HT-29 (cell line): ENCODE data around the gene DNAJB1. TPM values are rescaled to one million over a fixed set of nuclear protein-coding genes. Genes with fewer than 3 reads are reported as not detected.

Experiments used
- DNase-seq: peaks from one replicate; pipeline ENCODE4 v3.0.0-alpha.2; 2015; ENCODE audit warnings: low spot score
- total RNA-seq: library from RNA; depleted of rRNA; stranded (reverse); fragments of >200 nt; shearing (Covaris generic); gene quantifications from 2 replicates; pipeline ENCODE4 v1.2.3, GENCODE V29; 2014

The DNAJB1 gene
- total RNA-seq, 1 experiment from 2014 or later = 77.7 TPM

DNA sequence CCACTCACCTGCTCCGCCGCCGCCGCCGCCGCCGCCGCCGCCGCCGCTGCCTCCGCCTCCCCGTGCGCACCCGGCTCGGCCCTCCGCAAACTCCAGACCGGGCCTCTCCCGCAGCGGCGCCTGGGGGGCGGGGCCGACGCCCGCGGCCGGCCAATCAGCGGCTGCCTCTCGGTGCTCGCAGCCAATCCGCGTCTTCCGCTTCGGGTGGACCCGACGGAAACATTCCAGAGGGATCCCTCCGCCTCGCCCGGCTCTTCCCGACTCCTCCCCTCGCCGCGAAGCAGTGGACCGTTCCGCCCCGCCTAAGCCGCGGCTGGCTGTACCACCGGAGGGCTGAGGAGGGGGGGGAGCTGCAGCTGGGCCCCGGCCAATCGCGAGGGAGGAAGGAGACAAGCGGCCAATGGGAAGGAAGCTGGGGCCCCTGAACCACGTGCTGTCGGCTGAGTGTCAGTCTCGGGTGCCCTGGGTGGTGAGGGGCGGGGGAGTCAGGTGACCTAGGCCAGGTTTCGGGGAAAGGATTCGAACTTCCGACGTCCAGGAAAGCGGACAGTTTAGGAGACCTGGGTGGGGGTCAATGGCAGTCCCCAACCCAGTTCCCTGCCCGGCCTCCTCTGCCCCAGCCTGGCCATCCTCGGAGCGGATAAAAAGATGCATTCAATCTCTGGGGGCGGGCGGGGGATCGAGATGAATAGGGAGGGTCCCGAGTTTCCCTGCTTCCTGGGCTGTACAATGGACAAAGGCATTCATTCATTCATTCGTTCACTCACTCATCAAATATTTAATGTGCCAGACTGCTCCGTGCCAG, 22.0 kb downstream of the DNAJB1 start, which contains the start of gene GIPC1:
Gene GIPC1, minus strand, starts transcription at position 99 of the 805 bp plus-strand sequence. CDS start 13,151 bp downstream, outside the sequence.
- DNase-seq = peak; percentile 92

DNA sequence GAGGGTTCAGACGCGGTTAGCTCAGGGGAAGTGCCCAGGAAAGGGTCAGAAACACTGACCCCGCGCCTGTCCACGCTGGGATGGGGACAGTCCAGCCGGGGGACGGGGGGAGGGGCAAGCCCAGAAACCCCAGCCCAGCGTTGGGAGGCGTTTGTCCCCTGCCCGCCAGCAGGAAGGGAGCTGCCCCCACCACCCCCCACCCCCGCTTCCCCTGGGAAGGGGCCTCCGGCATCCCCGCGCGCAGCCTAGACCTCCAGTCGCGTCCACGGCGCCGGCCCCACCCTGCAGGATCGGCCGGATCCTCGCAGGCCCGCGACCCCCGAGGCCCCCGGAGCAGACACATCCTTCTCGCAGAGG, 22.5 kb downstream of the DNAJB1 start:
- no peak for DNase-seq

DNA sequence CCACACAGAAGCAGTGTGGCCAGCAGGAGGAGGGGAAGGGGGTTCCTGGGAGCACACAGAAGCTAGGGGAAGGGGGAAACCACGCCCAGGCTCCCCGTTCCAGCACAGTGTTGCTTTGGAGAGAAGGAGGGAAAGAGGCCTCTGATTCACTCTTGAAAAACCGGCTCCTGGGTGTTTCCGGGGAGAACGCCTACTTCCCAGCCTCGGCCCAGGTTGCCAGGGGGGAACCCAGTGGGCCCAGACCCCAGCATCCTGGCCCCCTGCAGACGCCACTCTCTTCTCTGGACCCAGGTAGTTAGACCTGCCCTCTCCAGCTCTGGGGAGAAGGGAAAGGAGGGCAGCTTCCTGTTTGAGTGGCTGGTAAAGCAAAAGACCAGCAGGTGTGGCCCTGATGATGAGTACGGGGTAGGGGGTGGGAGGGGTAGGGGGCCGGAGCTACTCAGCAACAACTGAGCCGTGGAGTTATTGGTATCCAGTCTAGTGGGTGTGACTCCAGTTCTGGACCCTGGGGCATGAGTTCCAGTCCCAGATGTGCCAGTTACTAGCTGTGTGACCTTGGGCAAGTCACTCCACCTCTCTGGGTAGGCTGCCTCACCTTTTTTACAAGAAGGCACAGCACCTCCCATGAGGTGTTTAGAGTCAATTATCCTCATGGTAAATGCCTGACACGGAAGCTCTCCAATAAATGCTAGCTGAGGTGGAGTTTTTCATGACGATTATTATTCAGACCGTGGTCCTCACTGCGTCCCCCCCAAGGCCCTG, 23.1 kb downstream of the DNAJB1 start:
- DNase-seq = peak; percentile 31

DNA sequence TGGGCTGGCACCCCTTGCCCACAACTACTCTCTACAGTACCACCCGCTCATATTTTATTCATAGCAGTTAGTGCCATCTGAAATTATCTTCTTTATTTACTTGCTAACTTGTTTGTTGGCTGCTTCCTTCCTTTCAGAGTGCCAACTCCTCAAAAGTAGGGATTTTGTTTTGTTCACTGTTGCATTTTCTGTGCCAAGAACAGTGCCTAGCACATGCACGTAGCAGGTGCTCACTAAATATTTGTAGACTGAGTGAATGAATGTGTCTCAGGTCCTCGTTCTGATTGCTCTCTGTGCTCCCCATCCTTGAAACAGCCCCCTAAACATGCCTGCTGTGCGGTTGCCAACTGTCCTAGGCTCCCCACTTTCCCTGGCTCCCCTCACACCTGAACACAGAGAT, 23.8 kb downstream of the DNAJB1 start:
- DNase-seq = no peak

DNA sequence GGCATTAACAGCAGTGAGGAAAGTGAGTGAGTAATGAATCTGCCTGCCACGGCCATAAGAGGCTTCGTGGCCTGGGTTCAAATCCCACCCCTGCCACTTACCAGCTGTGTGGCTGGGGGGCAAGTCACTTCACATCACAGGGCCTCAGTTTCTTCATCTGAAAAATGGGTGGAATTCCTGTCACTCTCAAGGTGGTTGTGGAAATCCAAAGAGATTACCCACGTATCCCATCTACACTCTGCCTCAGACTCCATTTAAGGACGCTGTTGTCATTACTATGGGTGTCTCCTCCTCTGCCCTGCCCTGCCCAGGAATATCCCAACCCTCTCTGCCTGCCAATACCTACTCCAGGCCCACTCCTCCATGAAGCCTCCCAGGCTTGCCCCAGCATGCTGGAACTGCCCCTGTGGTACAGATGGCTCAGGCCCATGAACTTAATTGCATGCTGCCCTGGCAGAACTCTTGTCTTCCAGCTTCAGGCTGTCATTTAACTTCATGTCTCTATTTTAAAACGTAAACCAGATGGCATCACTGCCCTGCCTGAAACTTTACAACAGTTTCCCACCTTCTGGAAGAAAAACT, 25.4 kb downstream of the DNAJB1 start:
- DNase-seq = no peak

DNA sequence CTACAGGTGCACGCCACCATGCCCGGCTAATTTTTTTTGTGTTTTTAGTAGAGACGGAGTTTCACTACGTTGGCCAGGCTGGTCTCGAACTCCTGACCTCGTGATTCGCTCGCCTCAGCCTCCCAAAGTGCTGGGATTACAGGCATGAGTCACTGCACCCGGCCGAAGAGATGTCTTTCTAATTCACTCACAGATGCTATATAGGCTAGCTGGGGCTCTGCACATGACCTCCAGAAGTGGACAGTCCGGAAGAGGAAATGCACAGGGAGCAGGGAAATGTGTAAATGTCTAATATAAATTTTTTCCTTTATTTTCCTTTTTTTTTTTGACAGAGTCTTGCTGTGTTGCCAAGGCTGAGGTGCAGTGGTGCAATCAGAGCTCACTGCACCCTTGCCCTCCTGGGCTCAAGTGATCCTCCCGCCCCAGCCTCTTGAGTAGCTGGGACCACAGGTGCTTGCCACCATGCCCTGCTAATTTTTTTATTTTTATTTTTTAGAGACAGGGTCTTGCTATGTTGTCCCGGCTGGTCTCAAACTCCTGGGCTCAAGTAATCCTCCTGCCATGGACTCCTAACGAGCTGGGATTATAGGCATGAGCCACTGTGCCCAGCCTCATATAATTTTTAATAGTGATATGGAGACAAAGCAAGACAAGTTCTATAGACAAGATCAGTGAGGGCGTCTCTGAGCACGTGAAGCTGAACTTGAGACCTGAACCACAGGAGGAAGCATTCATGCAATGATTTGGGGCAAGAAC, 30.6 kb downstream of the DNAJB1 start:
- DNase-seq = no peak

DNA sequence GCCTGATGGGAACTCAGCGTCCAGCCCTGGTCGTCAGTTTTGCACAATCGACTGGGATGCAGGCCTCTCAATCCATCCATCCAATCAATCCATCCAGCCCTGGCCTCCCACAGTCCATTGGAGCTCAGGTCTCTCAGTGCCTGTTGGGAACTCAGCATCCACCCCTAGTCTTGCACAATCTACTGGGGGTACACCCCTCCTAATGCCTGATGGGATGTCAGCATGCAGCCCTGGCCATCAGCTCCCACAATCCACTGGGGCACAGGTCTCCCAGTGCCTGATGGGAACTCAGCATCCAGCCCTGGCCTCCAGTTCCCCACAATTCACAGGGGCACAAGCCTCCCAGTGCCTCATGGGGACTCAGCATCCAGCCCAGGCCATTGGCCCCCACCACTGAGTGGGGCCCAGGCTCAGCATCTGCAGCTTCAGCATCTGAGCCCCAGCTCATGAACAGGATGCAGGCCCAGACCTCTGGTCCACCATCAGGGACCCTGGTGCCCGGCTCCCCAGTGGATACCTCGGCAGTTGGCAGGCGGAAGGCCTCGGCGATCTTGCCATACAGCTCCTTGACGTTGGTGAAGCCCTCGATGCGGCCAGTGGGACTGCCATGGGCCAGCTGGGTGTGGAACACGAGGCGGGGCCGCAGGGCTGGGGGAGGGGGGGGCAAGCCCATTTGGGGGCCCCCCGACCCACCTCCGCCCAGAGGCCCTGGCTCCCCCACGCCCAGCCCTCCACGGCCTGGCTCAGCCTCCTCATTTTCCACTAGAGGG, 35.8 kb downstream of the DNAJB1 start:
- no peak for DNase-seq

DNA sequence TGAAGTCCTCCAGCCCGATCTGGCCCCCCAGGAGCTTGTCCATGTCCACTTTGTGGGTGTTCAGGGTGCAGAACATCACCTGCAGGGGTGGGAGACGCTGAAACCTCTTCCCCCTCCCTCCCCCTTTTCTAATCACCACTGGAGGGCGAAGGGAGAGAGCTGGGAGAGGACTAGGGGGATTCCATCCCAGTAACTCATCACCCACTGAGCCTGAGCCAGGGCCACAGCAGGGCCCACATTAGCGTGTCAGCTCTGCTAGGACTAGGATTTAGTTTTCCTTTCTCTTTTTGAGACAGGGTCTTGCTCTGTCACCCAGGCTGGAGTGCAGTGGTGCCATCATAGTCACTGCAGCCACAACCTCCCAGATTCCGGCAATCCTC, 37.5 kb downstream of the DNAJB1 start:
- DNase-seq = no peak

DNA sequence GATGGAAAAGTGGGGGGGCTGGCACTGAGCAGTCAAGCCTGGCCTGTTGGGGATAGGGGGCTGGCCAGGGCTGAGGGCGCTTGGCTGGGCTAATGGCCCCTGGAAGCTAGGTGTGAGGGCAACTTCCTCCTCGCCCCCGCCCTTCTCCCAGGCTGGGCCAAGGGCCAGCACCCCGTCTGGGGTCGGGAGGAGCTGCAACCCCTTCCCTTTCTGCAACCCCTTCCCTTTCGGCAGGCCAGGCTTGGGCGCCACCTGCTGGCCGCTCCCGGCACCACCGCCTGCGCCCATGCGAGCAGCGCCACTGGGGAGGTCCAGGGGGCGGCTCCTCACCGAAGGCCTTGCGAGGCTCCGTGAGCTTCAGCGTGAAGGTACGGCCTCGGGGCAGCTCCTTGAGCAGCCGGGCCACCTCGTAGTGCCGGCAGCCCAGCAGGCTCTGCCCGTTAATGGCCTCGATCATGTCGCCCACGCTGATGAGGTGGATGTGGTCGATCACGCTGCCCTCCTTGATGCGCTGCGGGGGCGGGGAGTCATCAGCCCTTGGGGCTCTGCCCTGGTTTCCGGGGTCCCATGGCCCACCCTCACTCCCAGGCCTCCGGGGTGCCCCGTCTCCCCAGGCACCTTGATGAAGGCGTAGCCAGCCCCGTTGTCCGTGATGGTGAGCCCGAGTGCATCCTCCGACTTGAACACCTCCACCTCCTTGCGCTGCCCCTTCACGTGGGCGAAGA, 38.1 kb downstream of the DNAJB1 start:
- no peak for DNase-seq

DNA sequence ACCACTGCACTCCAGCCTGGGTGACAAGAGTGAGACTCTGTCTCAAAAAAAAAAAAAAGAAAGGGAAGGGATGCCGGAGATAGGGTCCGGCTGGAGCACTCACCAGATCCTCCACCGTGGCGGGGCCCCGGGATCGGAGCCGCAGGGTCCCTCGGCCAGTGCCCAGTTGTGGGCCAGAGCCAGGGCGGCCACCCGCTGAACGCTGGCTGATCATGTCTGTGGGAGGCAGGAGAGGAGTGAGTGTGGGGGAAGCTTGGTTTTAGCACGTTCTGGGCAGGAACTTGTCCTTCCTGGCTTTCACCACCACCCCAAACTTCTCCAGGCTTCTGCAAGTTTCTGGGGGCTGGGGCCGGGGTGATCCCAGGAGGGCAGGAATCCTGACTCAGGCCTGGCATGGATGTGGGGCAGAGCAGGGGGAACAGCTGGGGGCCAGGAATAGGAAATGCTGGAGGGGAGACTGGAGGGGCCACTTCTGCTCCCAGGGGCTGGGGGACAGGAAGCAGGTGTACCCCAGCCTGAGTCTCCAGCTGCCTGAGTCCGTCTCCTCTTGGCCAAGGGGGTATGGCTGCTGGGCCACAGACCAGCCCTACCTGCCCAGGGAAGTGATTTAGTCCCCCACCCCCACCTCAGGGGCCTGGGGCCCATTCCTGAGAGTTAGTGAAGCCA, 38.8 kb downstream of the DNAJB1 start:
- DNase-seq = no peak

DNA sequence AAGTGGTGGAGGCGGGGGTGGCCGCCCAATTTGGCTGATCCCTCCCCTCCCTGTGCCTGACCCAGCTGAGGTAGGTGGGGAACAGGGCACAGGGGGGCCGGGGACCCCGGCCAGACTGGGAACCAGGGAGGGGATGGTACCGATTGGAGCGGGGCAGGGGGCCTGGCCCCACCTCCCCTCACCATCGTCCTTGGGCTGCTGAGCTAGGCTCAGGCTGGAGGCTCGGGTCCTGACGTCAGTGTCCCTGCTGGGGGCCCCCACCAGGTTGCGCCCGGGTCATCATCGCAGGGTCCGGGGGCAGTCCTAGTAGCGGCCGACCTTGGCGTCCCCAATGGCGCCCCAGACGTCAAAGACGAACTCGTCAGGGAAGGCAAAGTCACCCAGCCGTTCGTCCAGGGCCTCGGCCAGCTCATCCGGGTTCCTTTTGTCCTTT, 40.1 kb downstream of the DNAJB1 start:
- no peak for DNase-seq

DNA sequence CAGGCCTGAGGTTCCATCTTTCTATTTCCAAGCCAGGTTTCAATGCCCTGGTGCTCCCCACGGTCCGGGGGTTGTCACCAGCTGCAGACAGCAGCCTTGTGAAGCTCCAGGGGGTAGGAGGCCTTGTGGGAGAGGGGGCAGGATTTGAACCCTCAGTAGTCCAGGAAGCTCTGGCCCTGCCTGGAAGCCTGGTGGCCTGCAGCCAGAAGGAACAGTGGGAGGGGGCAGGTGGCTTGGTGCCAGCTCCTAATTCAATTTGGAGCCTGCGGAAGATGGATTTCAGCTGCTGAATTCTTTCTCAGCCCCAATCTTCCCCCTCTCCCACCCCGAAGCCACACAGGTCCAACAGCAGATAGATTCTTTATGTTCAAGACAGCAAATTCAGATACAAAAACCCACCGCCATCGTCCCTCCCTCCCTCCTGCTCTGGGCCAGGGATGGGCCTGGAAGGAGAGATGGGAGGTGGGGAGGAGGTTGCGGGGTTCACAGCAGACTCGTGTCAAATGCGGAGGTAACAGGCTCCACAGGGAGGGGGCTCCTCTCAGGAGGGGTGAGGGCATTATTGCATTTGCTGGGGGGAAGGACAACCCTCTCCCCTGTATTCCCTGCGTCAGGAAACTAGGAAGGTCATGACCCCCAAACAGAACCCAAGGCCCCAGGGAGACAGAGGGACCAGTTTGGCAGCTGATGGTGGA, 40.6 kb downstream of the DNAJB1 start:
- DNase-seq = no peak

DNA sequence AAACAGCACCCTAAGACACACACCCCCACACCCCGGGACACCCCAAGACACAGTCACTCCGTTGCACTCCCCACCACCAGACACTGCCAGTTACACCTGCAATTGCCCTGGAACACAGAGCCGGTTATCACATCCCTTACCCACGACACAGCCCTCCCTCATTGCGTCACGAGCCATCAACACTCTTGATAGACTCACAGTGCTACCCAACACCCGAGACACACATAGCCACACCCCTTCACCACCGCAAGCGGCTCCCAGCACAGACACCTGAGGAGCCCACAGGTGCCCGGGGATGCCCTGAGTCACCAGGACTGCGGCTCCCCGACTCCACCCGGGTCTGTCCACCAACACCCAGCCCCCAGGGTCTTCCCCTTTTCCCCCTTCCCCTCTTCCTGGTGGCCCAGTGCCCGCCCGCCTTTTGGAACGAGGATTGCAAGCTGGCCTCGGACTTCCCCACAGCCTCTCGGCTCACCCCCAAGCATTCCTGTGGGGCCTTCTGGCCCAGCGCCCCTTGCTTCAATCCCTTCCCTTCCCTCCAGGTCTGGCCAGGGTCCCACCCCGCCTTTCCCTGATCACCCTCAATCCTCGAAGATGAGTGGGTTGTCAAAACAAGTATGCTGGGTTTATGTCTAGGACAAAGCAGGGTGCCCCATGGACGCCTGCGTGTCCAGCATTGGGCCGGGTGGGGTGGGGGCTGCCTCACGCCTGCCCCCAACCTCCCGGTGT, 41.4 kb downstream of the DNAJB1 start:
- DNase-seq = peak; percentile 61

DNA sequence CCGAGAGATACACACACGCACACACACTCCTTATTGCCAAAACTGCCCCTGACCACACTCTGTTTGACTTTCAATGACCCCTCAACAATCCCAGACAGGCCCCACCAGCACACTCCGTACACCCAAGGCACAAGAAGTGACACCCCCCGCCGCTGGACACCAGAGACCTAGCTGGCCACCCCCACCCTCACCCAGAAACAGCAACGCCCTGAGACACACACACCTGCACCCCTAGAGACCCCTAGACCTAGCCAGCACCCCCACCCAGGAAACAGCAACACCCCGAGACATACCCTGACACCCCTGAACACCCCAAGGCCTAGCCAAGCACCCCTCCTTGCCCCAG, 41.9 kb downstream of the DNAJB1 start:
- no peak for DNase-seq

DNA sequence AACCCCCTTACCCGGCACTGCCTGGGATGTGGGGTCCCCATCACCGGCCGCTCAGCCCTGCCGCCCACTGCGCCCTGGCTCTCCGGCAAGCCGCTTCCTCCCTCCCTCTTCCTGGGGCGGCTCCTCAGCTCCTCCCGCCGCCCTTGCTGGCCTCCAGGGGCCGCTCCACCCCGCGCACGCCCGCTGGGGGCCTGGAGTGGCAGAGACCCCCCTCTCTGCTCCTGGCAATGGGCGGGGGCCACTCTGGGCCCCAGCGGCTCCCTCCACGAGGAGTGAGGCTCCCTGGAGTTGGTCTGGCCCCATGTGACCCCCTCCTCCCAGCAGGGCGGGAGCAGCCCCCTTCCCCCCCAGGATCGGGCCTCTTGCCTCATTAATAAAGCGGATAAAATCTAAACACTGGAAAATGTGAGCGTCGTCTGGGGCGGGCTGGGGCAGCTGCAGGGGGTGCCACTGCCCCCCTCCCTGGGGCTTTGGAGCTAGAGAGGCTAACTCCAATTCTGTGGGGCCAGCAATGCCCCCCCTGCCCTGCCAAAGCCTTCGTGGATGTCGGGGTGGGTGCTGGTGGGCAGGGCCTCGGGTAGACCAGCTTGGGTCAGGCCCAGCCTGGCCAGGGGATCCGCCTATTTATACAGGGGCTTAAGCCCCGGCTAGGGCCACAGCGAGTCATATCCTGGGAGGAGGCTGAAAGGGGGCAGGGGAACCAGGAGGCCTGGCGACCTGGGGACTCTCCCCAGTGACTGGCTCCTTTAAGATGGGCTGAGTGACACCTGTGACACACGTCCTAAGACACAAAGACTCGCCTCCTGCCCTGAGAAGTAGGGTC, 42.7 kb downstream of the DNAJB1 start, which contains the start of gene PTGER1:
Gene PTGER1, minus strand, starts transcription at position 104 of the 823 bp plus-strand sequence. CDS start 1,034 bp downstream, outside the sequence.
- peak; percentile 38 for DNase-seq

DNA sequence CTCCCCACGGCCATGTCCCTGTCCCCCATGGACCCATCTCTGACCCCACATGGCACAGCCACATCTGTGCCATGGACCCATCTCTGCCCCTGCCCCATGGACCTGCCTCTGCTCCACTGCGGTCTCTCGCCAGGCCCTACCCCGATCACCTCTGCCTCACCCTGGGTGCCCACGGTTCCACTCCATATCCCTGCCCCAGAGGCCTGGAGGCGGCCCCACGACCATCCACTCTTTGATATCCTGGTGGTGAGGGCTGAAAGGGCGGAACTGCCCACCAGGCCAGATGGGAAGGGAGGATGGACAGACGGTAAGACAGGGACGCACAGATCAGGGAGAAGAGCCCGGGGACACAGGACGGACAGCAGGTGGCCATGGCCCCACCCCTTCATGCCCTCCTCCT, 43.4 kb downstream of the DNAJB1 start:
- no peak for DNase-seq

DNA sequence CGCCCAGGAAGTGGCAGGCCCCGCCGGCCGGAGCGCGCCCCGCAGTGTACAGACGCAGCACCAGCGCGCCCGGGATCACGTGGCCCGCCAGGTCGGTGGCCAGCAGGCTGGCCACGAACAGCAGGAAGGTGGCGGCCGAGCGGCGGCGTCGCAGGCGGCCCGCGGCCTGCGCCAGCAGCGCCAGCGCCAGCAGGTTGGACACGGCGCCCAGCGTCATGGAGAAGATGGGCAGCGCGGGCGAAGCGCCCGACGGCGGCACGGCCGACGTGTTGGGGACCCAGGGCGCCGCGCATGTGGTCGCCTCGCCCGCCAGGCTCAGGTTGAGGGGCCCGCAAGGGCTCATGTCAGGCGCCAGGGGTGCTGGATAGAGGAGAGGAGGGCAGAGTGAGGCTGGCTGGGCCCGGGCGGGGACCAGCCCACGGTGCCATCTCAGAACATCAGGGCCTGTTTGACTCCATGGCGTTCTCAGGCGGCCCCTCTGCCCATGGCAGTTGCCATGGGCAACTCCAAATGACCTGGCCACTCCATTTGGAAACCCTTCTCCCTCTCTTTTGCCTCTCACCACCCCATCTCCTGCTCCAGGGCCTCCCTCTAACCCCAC, 44.1 kb downstream of the DNAJB1 start:
- no peak for DNase-seq
